Body of pancreas (tissue), 4 donors: ENCODE results near the gene UNC13C. TPM values are rescaled to one million over a fixed set of nuclear protein-coding genes. Genes with fewer than 3 reads are reported as not detected.

Source experiments
- ATAC-seq: fragments of 150-250 bp; one replicate; pipeline ENCODE4 v1.9.1; 2016
- DNase-seq, 4 donors: peaks; one replicate each; pipeline ENCODE4 v3.0.0-alpha.2; 2019
- H3K27ac ChIP-seq, 4 donors: fragments of 200-600 bp; sonication (generic); 1 replicate in 3 of 4; 2 replicates in 1 of 4; pipeline versions ENCODE4 v1.5.1 to v1.6.1; 2016 to 2019; ENCODE audit warnings: mild to moderate bottlenecking in 1 of 4, mixed read lengths in 1 of 4, moderate library complexity in 1 of 4
- H3K27me3 ChIP-seq, 2 donors: fragments of 200-600 bp; sonication (generic); one replicate each; pipeline ENCODE4 v1.6.0; 2016; ENCODE audit warnings: mild to moderate bottlenecking in 1 of 2
- H3K36me3 ChIP-seq, 2 donors: fragments of 200-600 bp; sonication (generic); replicated peaks in 1 of 2; 2 replicates each; pipeline ENCODE4 v1.5.1; 2016; ENCODE audit warnings: low read depth in 2 of 2; ENCODE audit not compliant: insufficient read depth in 1 of 2
- H3K4me1 ChIP-seq: fragments of 200-600 bp; sonication (generic); one replicate; pipeline ENCODE4 v1.6.0; 2016
- H3K4me3 ChIP-seq, 2 donors: fragments of 200-600 bp; sonication (generic); 1 replicate in 1 of 2; 2 replicates in 1 of 2; pipeline ENCODE4 v1.5.1; 2016 to 2019
- H3K9me3 ChIP-seq, 3 donors: fragments of 200-600 bp; sonication (generic); 1 replicate in 2 of 3; 2 replicates in 1 of 3; pipeline ENCODE4 v1.5.1; 2016
- POLR2A ChIP-seq, 3 donors: fragments of 450-650 bp; IDR thresholded peaks; one replicate each; pipeline ENCODE4 v1.6.1; 2016; ENCODE audit warnings: antibody characterized with exemption in 3 of 3, mild to moderate bottlenecking in 2 of 3
- WGBS, 2 donors: methylation state at CpG; one replicate each; pipeline ENCODE4 v1.1.5; 2017; 5-methylcytosine and 5-hydroxymethylcytosine counted together
- intact Hi-C: fragments of 100-400 bp; cut with DNase I; formaldehyde crosslinking; loops from one replicate; pipeline ENCODE4 v1.15.1; 2023
- total RNA-seq, 2 donors: library from RNA; depleted of rRNA; stranded (reverse); fragments of >200 nt; gene quantifications; one replicate each; pipeline ENCODE4 v1.1.0, GENCODE V29; 2016
- TF ChIP-seq, protein P1 (sequence below), 7 experiments: fragments of 450-650 bp in 4 of 7; fragments of 200-600 bp in 3 of 7; sonication (generic) in 3 of 7; IDR thresholded peaks; one replicate each; pipeline ENCODE4 v1.5.1; 2016 to 2019; ENCODE audit warnings: antibody characterized with exemption in 7 of 7

UNC13C gene
- total RNA-seq, 2 donors from 2014 or later: not detected

DNA sequence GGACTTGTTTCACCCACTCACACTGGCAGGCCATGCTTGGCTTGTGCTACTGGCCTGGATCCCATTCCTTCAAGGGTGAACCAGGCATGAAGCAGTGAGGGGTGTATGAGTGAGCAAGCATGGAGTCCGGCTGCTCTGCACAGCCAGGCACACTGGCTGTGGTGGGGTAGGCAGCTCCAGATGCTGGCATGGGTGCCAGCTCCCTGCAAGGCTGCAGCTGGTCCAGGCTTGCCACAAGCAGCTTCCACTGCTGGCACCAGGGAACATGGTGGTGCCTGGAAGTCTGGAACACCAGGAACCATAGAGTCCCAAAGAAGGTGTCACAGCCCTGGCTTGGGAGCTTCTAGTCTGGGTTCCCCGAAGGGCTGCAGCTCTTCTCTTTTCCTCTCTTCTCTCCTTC lies 395.1 kb downstream of the UNC13C start:
- 62 to 100% methylated on average over 2 of the region's 2 CpGs for WGBS, 2 donors
- no peak overlapping the region for H3K4me3 ChIP-seq
- no peak for DNase-seq
- no peaks in the 10 kb centered on the region for H3K4me1 ChIP-seq
- no peak overlapping the region for H3K27ac ChIP-seq
- intact Hi-C loops: no loop called here
- H3K36me3 ChIP-seq: no peaks in the 10 kb centered on the region
- ATAC-seq: no peak
- TF ChIP-seq POLR2A (IDR thresholded peaks at IDR 0.05): no peak
- TF ChIP-seq, protein P1, sequence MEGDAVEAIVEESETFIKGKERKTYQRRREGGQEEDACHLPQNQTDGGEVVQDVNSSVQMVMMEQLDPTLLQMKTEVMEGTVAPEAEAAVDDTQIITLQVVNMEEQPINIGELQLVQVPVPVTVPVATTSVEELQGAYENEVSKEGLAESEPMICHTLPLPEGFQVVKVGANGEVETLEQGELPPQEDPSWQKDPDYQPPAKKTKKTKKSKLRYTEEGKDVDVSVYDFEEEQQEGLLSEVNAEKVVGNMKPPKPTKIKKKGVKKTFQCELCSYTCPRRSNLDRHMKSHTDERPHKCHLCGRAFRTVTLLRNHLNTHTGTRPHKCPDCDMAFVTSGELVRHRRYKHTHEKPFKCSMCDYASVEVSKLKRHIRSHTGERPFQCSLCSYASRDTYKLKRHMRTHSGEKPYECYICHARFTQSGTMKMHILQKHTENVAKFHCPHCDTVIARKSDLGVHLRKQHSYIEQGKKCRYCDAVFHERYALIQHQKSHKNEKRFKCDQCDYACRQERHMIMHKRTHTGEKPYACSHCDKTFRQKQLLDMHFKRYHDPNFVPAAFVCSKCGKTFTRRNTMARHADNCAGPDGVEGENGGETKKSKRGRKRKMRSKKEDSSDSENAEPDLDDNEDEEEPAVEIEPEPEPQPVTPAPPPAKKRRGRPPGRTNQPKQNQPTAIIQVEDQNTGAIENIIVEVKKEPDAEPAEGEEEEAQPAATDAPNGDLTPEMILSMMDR (IDR thresholded peaks at IDR 0.05): no peak
- no peaks in the 10 kb centered on the region for H3K27me3 ChIP-seq
- no peaks in the 10 kb centered on the region for H3K9me3 ChIP-seq

DNA sequence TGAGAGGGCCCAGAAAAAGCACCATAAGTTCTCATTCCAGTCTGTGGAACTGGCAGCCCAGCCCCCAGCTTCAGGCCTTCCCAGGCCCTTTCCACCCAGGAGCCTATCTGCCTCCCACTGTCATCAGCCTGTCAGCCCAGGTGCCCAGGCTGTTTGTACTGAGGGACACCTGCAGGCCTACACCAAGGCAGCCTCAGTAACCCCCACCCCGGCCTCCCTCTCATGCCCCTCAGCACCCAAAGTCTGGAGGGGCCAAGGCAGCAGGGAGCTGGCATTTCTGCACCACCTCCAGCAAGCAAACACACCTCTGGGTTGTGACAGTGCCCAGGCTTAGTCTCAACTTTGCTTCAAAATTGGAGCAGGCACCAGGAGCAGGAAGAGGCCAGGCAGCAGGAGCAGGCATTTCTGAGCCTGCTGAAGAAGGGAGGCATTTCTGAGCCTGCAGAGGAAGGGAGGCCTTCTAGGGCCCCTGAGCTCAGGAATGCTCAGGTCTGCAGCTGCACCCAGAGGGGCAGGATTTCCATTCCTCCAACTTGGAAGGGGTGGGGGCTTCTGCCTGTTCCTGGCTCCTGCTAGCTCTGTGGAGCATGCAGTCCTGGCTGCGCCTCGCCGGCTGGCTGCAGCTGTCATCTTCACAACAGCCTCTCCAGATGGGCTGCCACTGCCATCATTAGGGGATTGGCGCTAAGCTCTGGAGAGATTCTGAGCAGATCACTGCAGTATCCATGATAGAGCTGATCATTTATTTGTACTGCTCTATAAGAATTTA lies 396.1 kb downstream of the UNC13C start:
- WGBS, 2 donors: 86 to 100% methylated on average over 4 to 5 of the region's 5 CpGs
- ATAC-seq (no peak), DNase-seq (no peak)
- Histone ChIP-seq H3K9me3 (no peaks in the 10 kb centered on the region), H3K27me3 (no peaks in the 10 kb centered on the region), H3K27ac (no peak overlapping the region), H3K4me3 (no peak overlapping the region), H3K36me3 (no peaks in the 10 kb centered on the region), H3K4me1 (no peaks in the 10 kb centered on the region)
- TF ChIP-seq, protein P1 (IDR thresholded peaks at IDR 0.05): no peak
- intact Hi-C loops: no loop called here

DNA sequence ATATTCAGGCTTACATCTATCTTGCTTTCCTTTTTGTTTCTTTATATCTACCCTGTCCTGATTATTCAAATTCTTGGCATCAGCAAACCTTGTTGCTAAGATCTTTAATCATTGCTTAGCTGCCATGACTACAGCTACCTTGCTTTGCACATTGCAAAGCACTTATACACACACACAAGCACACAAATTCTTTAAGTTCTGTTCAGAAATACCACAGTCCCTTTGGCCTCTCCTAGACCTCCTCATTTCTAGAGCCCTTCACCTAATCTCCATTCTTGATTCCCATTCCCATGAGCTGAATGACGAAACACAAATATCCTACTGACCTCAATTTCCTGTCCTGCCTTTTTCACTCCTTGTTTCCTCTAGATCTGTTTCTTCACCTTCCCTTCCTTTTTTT lies 409.6 kb downstream of the UNC13C start:
- ATAC-seq (no peak), DNase-seq (no peak)
- H3K27me3 ChIP-seq: no peaks in the 10 kb centered on the region
- no peak overlapping the region for H3K4me3 ChIP-seq
- no peak overlapping the region for H3K27ac ChIP-seq
- intact Hi-C loops: no loop called here
- H3K4me1 ChIP-seq: no peaks in the 10 kb centered on the region
- 68% methylated on average over 1 of the region's 1 CpG for WGBS, 2 donors
- H3K36me3 ChIP-seq: no peaks in the 10 kb centered on the region
- TF ChIP-seq, protein P1 (IDR thresholded peaks at IDR 0.05): no peak
- TF ChIP-seq POLR2A (IDR thresholded peaks at IDR 0.05): no peak
- H3K9me3 ChIP-seq: no peaks in the 10 kb centered on the region

DNA sequence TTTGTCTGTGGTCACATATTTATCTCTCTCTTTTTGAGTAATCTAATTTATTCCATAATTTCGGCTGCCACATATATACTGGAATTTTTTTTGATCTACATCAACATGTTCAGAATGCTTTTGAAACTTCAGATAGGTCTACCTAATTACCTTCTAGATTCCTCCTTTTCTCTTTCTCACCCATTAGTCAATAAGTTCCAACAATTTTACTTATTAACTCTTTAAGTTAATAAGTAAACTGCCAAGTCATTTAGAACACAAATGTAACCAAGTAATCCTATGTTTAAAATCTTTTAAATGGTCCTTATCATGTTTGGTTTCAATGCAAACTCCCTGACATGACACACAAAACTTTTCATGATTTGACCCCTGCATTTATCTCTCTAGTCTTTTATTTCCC lies 410.5 kb downstream of the UNC13C start:
- WGBS, 2 donors: 47% methylated on average over 1 of the region's 1 CpG
- TF ChIP-seq, protein P1 (IDR thresholded peaks at IDR 0.05): no peak
- TF ChIP-seq POLR2A (IDR thresholded peaks at IDR 0.05): no peak
- no peak for ATAC-seq

DNA sequence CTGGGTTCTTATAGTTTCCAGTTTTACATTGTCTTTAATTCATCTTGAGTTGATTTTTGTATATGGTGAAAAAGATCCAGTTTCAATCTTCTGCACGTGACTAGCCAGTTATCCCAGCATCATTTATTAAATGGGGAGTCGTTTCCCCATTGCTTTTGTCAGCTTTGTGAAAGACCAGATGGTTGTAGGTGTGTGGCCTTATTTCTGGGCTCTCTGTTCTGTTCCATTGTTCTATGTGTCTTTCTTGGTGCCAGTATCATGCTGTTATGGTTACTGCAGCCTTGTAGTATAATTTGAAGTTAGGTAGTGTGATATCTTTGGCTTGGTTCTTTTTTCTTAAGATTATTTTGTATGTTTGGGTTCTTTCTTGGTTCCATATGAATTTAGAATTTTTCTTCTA lies 432.2 kb downstream of the UNC13C start:
- intact Hi-C loops: no loop called here
- Histone ChIP-seq H3K4me1 (no peaks in the 10 kb centered on the region), H3K9me3 (no peaks in the 10 kb centered on the region), H3K27me3 (no peaks in the 10 kb centered on the region), H3K27ac (no peak overlapping the region), H3K36me3 (no peaks in the 10 kb centered on the region), H3K4me3 (no peak overlapping the region)
- 45 to 51% methylated on average over 2 of the region's 2 CpGs for WGBS, 2 donors
- no peak for TF ChIP-seq POLR2A (IDR thresholded peaks at IDR 0.05)
- TF ChIP-seq, protein P1 (IDR thresholded peaks at IDR 0.05): no peak
- DNase-seq (no peak), ATAC-seq (no peak)

More for the DNA sequence above, 410.5 kb downstream of the UNC13C start:
- DNase-seq: no peak
- Histone ChIP-seq H3K27ac (no peak overlapping the region), H3K36me3 (no peaks in the 10 kb centered on the region), H3K9me3 (no peaks in the 10 kb centered on the region), H3K27me3 (no peaks in the 10 kb centered on the region), H3K4me3 (no peak overlapping the region), H3K4me1 (no peaks in the 10 kb centered on the region)
- intact Hi-C loops: no loop called here
